Panc1 (cell line): ENCODE measurements around the gene CD99. TPM values are rescaled to one million over a fixed set of nuclear protein-coding genes. Genes with fewer than 3 reads are reported as not detected.
"Not testable (repeated sequence)": the region's sequence is repeated elsewhere in the genome, so short reads cannot be mapped to it uniquely, and the experiment has no call there.

ENCODE experiments used
- ATAC-seq: fragments of 200-7000 bp; cut with Tn5 transposase; 2 replicates; pipeline ENCODE4 v1.9.1; 2020; ENCODE audit warnings: mild to moderate bottlenecking, moderate library complexity
- BruUV-seq: library from RNA; stranded (reverse); fragments of 400-500 nt; replicated peaks from 2 replicates; lab custom pipeline; 2021; lab: Mats Ljungman, UMichigan
- CTCF ChIA-PET: fragments of 300-600 bp; sonication (Branson Sonifier 250); formaldehyde crosslinking; loops from one replicate; lab custom pipeline; 2022; ENCODE audit warnings: antibody characterized with exemption; lab: Charles Lee
- POLR2A ChIA-PET: fragments of 300-600 bp; sonication (Branson Sonifier 250); formaldehyde crosslinking; loops from one replicate; lab custom pipeline; 2022; ENCODE audit warnings: antibody characterized with exemption; lab: Charles Lee
- DNase-seq: peaks from one replicate; pipeline ENCODE4 v3.0.0-alpha.2; 2010; ENCODE audit warnings: low read depth, low spot score
- H3K27ac ChIP-seq: 2 replicates; pipeline ENCODE4 v1.5.1; 2011; ENCODE audit warnings: mild to moderate bottlenecking, low read length, inconsistent platforms
- H3K27me3 ChIP-seq: fragments of 200-500 bp; sonication (Bioruptor generic); 2 replicates; pipeline ENCODE4 v1.6.0; 2014; ENCODE audit warnings: low read length, inconsistent platforms; ENCODE audit not compliant: control insufficient read depth, insufficient read depth
- H3K36me3 ChIP-seq: fragments of 200-500 bp; sonication (Bioruptor generic); 2 replicates; pipeline ENCODE4 v1.5.1; 2014; ENCODE audit warnings: inconsistent platforms, mild to moderate bottlenecking, low read length, moderate library complexity; ENCODE audit not compliant: control insufficient read depth, insufficient read depth
- H3K4me1 ChIP-seq: 2 replicates; pipeline ENCODE4 v1.5.1; 2011; ENCODE audit warnings: inconsistent platforms, mild to moderate bottlenecking, low read length, moderate library complexity; ENCODE audit not compliant: control insufficient read depth, insufficient read depth
- H3K4me3 ChIP-seq, 2 experiments: 2 replicates each; pipeline ENCODE4 v1.5.1; 2011 to 2012; ENCODE audit warnings: low read depth in 2 of 2, low read length in 2 of 2, mild to moderate bottlenecking in 2 of 2, inconsistent platforms in 1 of 2, moderate library complexity in 1 of 2
- H3K9me3 ChIP-seq: fragments of 200-500 bp; sonication (Bioruptor generic); 2 replicates; pipeline ENCODE4 v1.5.1; 2014; ENCODE audit warnings: low read depth, mild to moderate bottlenecking, inconsistent platforms, low read length, moderate library complexity; ENCODE audit not compliant: control insufficient read depth, insufficient read depth
- CTCF ChIP-seq: fragments of 450-650 bp; IDR thresholded peaks from 2 replicates; pipeline ENCODE4 v1.5.1; 2017; ENCODE audit warnings: mild to moderate bottlenecking
- POLR2AphosphoS5 ChIP-seq: IDR thresholded peaks from 2 replicates; pipeline ENCODE4 v1.6.1; 2012; ENCODE audit warnings: mild to moderate bottlenecking, low read depth, low read length, moderate library complexity
- REST ChIP-seq, 2 experiments: IDR thresholded peaks; 2 replicates each; pipeline ENCODE4 v1.6.1; 2011 to 2012; ENCODE audit warnings: low read depth in 2 of 2, control low read depth in 1 of 2, low read length in 1 of 2, mild to moderate bottlenecking in 1 of 2, moderate library complexity in 1 of 2; ENCODE audit not compliant: insufficient read depth in 1 of 2
- SIN3A ChIP-seq: IDR thresholded peaks from 2 replicates; pipeline ENCODE4 v1.6.1; 2012; ENCODE audit warnings: low read depth, mild to moderate bottlenecking, low read length, moderate library complexity, borderline replicate concordance; ENCODE audit not compliant: insufficient read depth
- TCF7L2 ChIP-seq: IDR thresholded peaks from 2 replicates; pipeline ENCODE4 v1.6.1; 2011; ENCODE audit warnings: mild to moderate bottlenecking, low read depth, low read length, inconsistent platforms
- in situ Hi-C: cut with HindIII; loops from 2 replicates; pipeline ENCODE4 v1.10.0; 2016; ENCODE audit warnings: low sequenced_read_pairs, low pct_unique_long_range_greater_than_20kb
- intact Hi-C: fragments of 100-400 bp; cut with micrococcal nuclease; formaldehyde crosslinking; loops from one replicate; pipeline ENCODE4 v1.10.0; 2022; ENCODE audit not compliant: unreplicated experiment
- total RNA-seq: library from RNA; stranded (reverse); gene quantifications from one replicate; pipeline ENCODE4 v1.2.1, GENCODE V29; 2021; ENCODE audit not compliant: unreplicated experiment

CD99 gene
- total RNA-seq, 1 experiment from 2014 or later = 67.6 TPM

GRCh38 chrX:2672084-2672483 lies 19.0 kb upstream of the CD99 start:
- H3K36me3 ChIP-seq = no peaks in the 10 kb centered on the region
- intact Hi-C loops = no loop called here
- DNase-seq = no peak
- H3K9me3 ChIP-seq = no peaks in the 10 kb centered on the region
- POLR2A ChIA-PET = no interaction called here
- in situ Hi-C loops = no loop called here
- no peak overlapping the region for H3K4me3 ChIP-seq
- CTCF ChIA-PET = no interaction called here
- no TSS peak for BruUV-seq
- no peak for TF ChIP-seq POLR2AphosphoS5
- H3K27ac ChIP-seq = no peak overlapping the region
- H3K27me3 ChIP-seq = no peaks in the 10 kb centered on the region
- no peaks in the 10 kb centered on the region for H3K4me1 ChIP-seq
- no peak for ATAC-seq

- Histone ChIP-seq H3K36me3 (no peaks in the 10 kb centered on the region), H3K9me3 (no peaks in the 10 kb centered on the region), H3K27me3 (no peaks in the 10 kb centered on the region), H3K4me1 (no peaks in the 10 kb centered on the region), H3K27ac (no peak overlapping the region), H3K4me3 (no peak overlapping the region)
- in situ Hi-C loops = no loop called here
- ChIA-PET POLR2A (no interaction called here), CTCF (no interaction called here)
- no TSS peak for BruUV-seq
- intact Hi-C loops = no loop called here
- DNase-seq (no peak), ATAC-seq (no peak)
- TF ChIP-seq SIN3A (no peak), REST (IDR thresholded peaks at IDR 0.05; ENCODE audit: insufficient read depth in 1 of 2, low read depth in 2 of 2, low read length in 1 of 2) (no peak), POLR2AphosphoS5 (no peak), CTCF (no peak), TCF7L2 (no peak)
Measured at GRCh38 chrX:2673611-2674010, 17.5 kb upstream of the CD99 start.

GRCh38 chrX:2675657-2676200 lies 15.4 kb upstream of the CD99 start:
- H3K27ac ChIP-seq, H3K4me1 ChIP-seq, CTCF ChIA-PET, H3K9me3 ChIP-seq, ATAC-seq, DNase-seq, intact Hi-C loops, POLR2A ChIA-PET, H3K27me3 ChIP-seq, H3K36me3 ChIP-seq, BruUV-seq, H3K4me3 ChIP-seq, in situ Hi-C loops: not testable (repeated sequence)
